PFSK-1 (cell line): ENCODE results near the gene LRBA.

Experiments used
- FOXP2 ChIP-seq: optimal IDR thresholded peaks from 2 replicates; pipeline ENCODE3; 2011; ENCODE audit warnings: borderline replicate concordance, control low read depth, inconsistent platforms; ENCODE audit not compliant: insufficient read depth; ENCODE audit errors: extremely low read length, extremely low read depth
- POLR2AphosphoS5 ChIP-seq: IDR thresholded peaks from 2 replicates; pipeline ENCODE4 v1.6.1; 2012; ENCODE audit warnings: low read depth, mild to moderate bottlenecking, control low read depth, low read length, moderate library complexity
- REST ChIP-seq, 2 experiments: IDR thresholded peaks; 2 replicates each; pipeline versions ENCODE4 v1.6.1 to v1.8.0; 2011 to 2012; ENCODE audit warnings: low read depth in 2 of 2, low read length in 2 of 2, control low read depth in 1 of 2, inconsistent platforms in 1 of 2, mild to moderate bottlenecking in 1 of 2, moderate library complexity in 1 of 2; ENCODE audit not compliant: insufficient read depth in 1 of 2
- SIN3A ChIP-seq: IDR thresholded peaks from 2 replicates; pipeline ENCODE4 v1.6.1; 2012; ENCODE audit warnings: mild to moderate bottlenecking, low read length, moderate library complexity, borderline replicate concordance; ENCODE audit not compliant: insufficient read depth
- TAF1 ChIP-seq: IDR thresholded peaks from 2 replicates; pipeline ENCODE4 v1.6.1; 2012; ENCODE audit warnings: low read length, control low read depth, borderline replicate concordance; ENCODE audit not compliant: insufficient read depth

LRBA gene

GRCh38 chr4:150725957-150726523, 289.0 kb downstream of the LRBA start:
- no peak for TF ChIP-seq FOXP2
- TF ChIP-seq POLR2AphosphoS5, result no peak
- TF ChIP-seq REST (IDR thresholded peaks at IDR 0.05; ENCODE audit: insufficient read depth in 1 of 2, low read depth in 2 of 2, low read length in 2 of 2), result no peak
- no peak for TF ChIP-seq TAF1
- no peak for TF ChIP-seq SIN3A

- TF ChIP-seq FOXP2 (no peak), POLR2AphosphoS5 (no peak), REST (IDR thresholded peaks at IDR 0.05; ENCODE audit: insufficient read depth in 1 of 2, low read depth in 2 of 2, low read length in 2 of 2) (no peak), TAF1 (no peak), SIN3A (no peak)
These were observed 291.2 kb downstream of the LRBA start for GRCh38 chr4:150723727-150724411.

DNA sequence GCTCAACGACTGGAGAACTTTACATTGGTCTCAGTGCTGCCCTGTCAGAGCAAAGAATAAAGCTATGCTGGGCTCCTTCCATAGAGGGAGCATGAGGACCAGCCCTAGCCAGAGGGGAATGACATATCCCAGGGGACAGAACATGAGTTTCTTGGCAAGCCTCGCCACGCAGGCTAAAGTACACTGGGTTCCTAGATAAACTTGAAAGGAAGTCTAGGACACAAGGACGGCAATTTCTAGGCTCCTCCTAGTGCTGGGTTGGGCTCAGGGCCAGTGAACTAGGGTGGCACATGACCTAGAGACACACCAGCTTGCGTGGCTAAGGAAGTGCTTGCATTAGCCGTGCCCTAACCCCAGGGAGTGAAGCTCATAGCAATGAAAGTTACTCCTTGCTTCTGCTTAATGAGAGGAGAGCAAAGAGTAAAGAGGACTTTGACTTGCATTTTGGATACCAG, 292.1 kb downstream of the LRBA start:
- no peak for TF ChIP-seq POLR2AphosphoS5
- TF ChIP-seq SIN3A, result no peak

GRCh38 chr4:150720973-150721518, 294.0 kb downstream of the LRBA start:
- no peak for TF ChIP-seq POLR2AphosphoS5
- TF ChIP-seq REST (IDR thresholded peaks at IDR 0.05; ENCODE audit: insufficient read depth in 1 of 2, low read depth in 2 of 2, low read length in 2 of 2), result no peak
- no peak for TF ChIP-seq FOXP2
- no peak for TF ChIP-seq TAF1
- TF ChIP-seq SIN3A, result no peak

DNA sequence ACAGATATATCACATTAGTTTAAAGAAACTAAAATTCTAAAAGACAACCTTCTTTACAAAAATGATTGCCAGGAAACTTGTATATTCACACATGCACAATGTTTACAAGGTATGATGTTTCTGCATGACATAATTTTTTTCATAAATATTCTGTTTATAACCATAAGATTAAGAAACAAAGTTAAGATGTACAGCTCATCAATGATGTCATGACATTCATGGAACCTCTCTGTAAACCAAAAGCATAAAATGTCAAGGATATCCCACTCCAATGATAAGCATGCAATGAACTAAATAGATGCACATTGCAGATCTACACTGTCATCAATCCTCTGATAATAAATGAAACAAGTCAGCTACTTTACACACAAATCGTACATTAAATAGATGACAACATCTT, 297.1 kb downstream of the LRBA start:
- no peak for TF ChIP-seq SIN3A

- TF ChIP-seq FOXP2 (no peak), POLR2AphosphoS5 (no peak), TAF1 (no peak), REST (IDR thresholded peaks at IDR 0.05; ENCODE audit: insufficient read depth in 1 of 2, low read depth in 2 of 2, low read length in 2 of 2) (no peak), SIN3A (no peak)
These were observed 300.3 kb downstream of the LRBA start for GRCh38 chr4:150714462-150715438.
